ENCODE results near the gene POSTN.

POSTN gene

DNA sequence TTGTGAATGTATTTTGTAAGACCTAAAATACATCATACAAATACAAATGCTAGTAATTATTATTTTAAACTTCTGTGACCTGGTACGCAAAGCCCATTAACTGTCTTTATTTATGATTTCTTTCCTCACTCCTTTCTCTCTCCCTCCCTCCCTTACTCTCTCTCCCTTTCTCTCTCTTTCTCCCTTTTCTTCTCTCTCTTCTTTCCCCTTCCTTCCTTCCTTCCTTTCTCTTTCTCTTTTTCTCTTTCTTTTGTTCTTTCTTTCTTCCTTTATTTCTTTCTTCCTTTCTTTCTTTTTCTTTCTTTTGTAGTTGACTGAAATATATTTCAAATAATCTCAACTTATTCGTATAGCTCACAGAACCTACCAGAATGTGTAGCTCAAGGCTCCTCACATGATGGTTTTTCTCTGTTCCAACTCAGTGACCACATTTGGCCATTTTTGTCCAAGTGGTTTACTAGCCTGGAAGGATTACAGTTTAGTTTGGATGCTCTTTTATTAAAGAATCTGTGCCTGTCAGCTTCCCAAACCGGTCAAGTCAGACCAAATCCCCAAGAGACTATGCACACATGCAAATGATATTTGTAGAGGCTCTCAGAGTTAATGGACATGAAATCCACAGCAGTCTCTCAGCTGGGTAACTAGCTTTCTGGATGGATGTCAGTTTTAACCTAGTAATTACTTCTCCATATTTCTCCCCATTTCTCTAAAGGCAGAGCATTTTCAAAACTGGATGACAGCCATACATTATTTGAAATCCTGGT is 71.7 kb downstream of the POSTN start:
- no peak for DNase-seq (ENCODE audit: low read depth in 1 of 2, low spot score in 1 of 2)

DNA sequence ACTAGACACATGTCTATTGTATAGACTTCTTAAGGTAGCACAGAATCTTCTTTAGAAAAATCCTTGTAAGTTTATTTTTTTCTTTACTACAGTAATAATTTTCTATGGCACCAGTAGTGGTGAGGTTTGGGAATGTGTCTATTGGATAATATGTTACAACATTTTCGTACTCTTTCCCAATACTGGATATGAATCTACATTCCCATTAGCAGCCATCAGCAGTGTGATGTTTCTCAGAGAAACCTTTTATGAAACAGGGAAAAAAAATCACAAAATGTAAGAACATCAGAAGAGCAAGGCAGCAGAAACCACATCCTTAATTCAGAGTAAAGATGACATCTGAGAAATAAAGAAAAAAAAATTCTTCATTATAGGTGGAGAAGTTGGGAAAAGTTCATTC is 83.3 kb downstream of the POSTN start:
- DNase-seq (ENCODE audit: low read depth in 1 of 2, low spot score in 1 of 2): no peak
